Upper lobe of left lung (tissue), 4 donors: Measurements from ENCODE around the gene ENOX1.

Experiments used
- CTCF ChIP-seq, 6 experiments: fragments of 450-650 bp in 4 of 6; fragments of 200-600 bp in 2 of 6; sonication (generic) in 2 of 6; IDR thresholded peaks; one replicate each; pipeline ENCODE4 v1.5.1; 2016 to 2019; ENCODE audit warnings: antibody characterized with exemption in 6 of 6
- EP300 ChIP-seq, 4 donors: sonication (generic); formaldehyde crosslinking; IDR thresholded peaks; one replicate each; pipeline ENCODE4 v1.5.1; 2017; ENCODE audit warnings: antibody characterized with exemption in 4 of 4, control low read depth in 2 of 4
- POLR2A ChIP-seq, 4 donors: fragments of 450-650 bp; IDR thresholded peaks; one replicate each; pipeline ENCODE4 v1.5.1; 2016 to 2017; ENCODE audit warnings: antibody characterized with exemption in 4 of 4, mild to moderate bottlenecking in 2 of 4

GRCh38 chr13:43776006-43776405 is 10.8 kb downstream of the ENOX1 start:
- TF ChIP-seq CTCF (IDR thresholded peaks at IDR 0.05) (no peak), POLR2A (IDR thresholded peaks at IDR 0.05) (no peak), EP300 (IDR thresholded peaks at IDR 0.05) (no peak)
